Liver (tissue), 3 donors: Measurements from ENCODE around the gene GSK3B.

Experiments
- HNF4G ChIP-seq: IDR thresholded peaks from 2 replicates; pipeline ENCODE4 v1.6.1; 2016; ENCODE audit warnings: antibody characterized with exemption
- RAD21 ChIP-seq, 2 donors: IDR thresholded peaks; 2 replicates each; pipeline ENCODE4 v1.6.1; 2016; ENCODE audit warnings: antibody characterized with exemption in 2 of 2, mild to moderate bottlenecking in 2 of 2
- YY1 ChIP-seq: IDR thresholded peaks from 2 replicates; pipeline ENCODE4 v1.6.1; 2016; ENCODE audit warnings: antibody characterized with exemption, mild to moderate bottlenecking
- TF ChIP-seq, protein P1 (sequence below): fragments of 150-350 bp; IDR thresholded peaks from 2 replicates; pipeline ENCODE4 v1.5.1; 2017; ENCODE audit warnings: improper control_type of control experiment, low read depth, low read length; ENCODE audit not compliant: missing input control
- TF ChIP-seq, protein P2 (sequence below): IDR thresholded peaks from 2 replicates; pipeline ENCODE4 v1.6.1; 2016; ENCODE audit warnings: antibody characterized with exemption
- donor health status: healthy.
- donor health status: healthy.

GRCh38 chr3:119934249-119934648 lies 160.0 kb downstream of the GSK3B start:
- TF ChIP-seq, protein P1, sequence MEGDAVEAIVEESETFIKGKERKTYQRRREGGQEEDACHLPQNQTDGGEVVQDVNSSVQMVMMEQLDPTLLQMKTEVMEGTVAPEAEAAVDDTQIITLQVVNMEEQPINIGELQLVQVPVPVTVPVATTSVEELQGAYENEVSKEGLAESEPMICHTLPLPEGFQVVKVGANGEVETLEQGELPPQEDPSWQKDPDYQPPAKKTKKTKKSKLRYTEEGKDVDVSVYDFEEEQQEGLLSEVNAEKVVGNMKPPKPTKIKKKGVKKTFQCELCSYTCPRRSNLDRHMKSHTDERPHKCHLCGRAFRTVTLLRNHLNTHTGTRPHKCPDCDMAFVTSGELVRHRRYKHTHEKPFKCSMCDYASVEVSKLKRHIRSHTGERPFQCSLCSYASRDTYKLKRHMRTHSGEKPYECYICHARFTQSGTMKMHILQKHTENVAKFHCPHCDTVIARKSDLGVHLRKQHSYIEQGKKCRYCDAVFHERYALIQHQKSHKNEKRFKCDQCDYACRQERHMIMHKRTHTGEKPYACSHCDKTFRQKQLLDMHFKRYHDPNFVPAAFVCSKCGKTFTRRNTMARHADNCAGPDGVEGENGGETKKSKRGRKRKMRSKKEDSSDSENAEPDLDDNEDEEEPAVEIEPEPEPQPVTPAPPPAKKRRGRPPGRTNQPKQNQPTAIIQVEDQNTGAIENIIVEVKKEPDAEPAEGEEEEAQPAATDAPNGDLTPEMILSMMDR, result no peak
- TF ChIP-seq YY1, result no peak
- TF ChIP-seq HNF4G, result no peak
- TF ChIP-seq, protein P2, sequence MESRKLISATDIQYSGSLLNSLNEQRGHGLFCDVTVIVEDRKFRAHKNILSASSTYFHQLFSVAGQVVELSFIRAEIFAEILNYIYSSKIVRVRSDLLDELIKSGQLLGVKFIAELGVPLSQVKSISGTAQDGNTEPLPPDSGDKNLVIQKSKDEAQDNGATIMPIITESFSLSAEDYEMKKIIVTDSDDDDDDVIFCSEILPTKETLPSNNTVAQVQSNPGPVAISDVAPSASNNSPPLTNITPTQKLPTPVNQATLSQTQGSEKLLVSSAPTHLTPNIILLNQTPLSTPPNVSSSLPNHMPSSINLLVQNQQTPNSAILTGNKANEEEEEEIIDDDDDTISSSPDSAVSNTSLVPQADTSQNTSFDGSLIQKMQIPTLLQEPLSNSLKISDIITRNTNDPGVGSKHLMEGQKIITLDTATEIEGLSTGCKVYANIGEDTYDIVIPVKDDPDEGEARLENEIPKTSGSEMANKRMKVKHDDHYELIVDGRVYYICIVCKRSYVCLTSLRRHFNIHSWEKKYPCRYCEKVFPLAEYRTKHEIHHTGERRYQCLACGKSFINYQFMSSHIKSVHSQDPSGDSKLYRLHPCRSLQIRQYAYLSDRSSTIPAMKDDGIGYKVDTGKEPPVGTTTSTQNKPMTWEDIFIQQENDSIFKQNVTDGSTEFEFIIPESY, result no peak
- TF ChIP-seq RAD21 (IDR thresholded peaks at IDR 0.05), result no peak
